Esophagus squamous epithelium (tissue), 5 donors: Measurements from ENCODE around the gene MX1. TPM values are rescaled to one million over a fixed set of nuclear protein-coding genes. Genes with fewer than 3 reads are reported as not detected.

Experiments
- DNase-seq: peaks from one replicate; lab custom pipeline; 2025; lab: John Stamatoyannopoulos, UW
- H3K27ac ChIP-seq, 4 donors: fragments of 200-600 bp; sonication (generic); one replicate each; pipeline ENCODE4 v1.5.1; 2016 to 2019; ENCODE audit warnings: mild to moderate bottlenecking in 1 of 4
- H3K27me3 ChIP-seq, 4 donors: fragments of 200-600 bp; sonication (generic); 1 replicate in 3 of 4; 2 replicates in 1 of 4; pipeline versions ENCODE4 v1.5.1 to v1.6.0; 2017 to 2021; ENCODE audit warnings: antibody characterized with exemption in 1 of 4
- H3K36me3 ChIP-seq, 3 donors: fragments of 200-600 bp; sonication (generic); one replicate each; pipeline ENCODE4 v1.5.1; 2016 to 2019
- H3K4me1 ChIP-seq, 3 donors: fragments of 200-600 bp; sonication (generic); one replicate each; pipeline ENCODE4 v1.5.1; 2017 to 2019
- H3K4me3 ChIP-seq, 4 donors: fragments of 200-600 bp; sonication (generic); 1 replicate in 3 of 4; 2 replicates in 1 of 4; pipeline ENCODE4 v1.5.1; 2016 to 2019; ENCODE audit warnings: mild to moderate bottlenecking in 2 of 4, moderate library complexity in 1 of 4
- H3K9me3 ChIP-seq, 3 donors: fragments of 200-600 bp; sonication (generic); one replicate each; pipeline ENCODE4 v1.5.1; 2016 to 2019
- CTCF ChIP-seq, 6 experiments: fragments of 450-650 bp in 4 of 6; fragments of 200-600 bp in 2 of 6; sonication (generic) in 2 of 6; IDR thresholded peaks; one replicate each; pipeline ENCODE4 v1.5.1; 2016 to 2019; ENCODE audit warnings: antibody characterized with exemption in 6 of 6, mild to moderate bottlenecking in 4 of 6, moderate library complexity in 4 of 6
- POLR2A ChIP-seq, 4 donors: fragments of 450-650 bp; IDR thresholded peaks; one replicate each; pipeline ENCODE4 v1.6.1; 2017; ENCODE audit warnings: antibody characterized with exemption in 4 of 4, mild to moderate bottlenecking in 4 of 4, moderate library complexity in 3 of 4
- WGBS, 2 donors: methylation state at CpG; one replicate each; pipeline ENCODE4 v1.1.5; 2018; 5-methylcytosine and 5-hydroxymethylcytosine counted together
- intact Hi-C: fragments of 100-400 bp; cut with DNase I; formaldehyde crosslinking; loops from one replicate; pipeline ENCODE4 v1.15.0; 2022
- total RNA-seq, 4 donors: library from RNA; depleted of rRNA; stranded (reverse); fragments of >200 nt; gene quantifications; one replicate each; pipeline ENCODE4 v1.1.0, GENCODE V29; 2016
- donor health status: DM: yes; HTN: yes; CAD: no.

Gene MX1
- total RNA-seq, 4 donors from 2014 or later: 29.7 to 90.2 (median 40.9) TPM

GRCh38 chr21:41405321-41405720, 20.7 kb upstream of the MX1 start:
- intact Hi-C loops: no loop called here
- Histone ChIP-seq H3K4me3 (no peak overlapping the region), H3K27ac (no peak overlapping the region), H3K27me3 (no peaks in the 10 kb centered on the region), H3K9me3 (no peaks in the 10 kb centered on the region), H3K4me1 (peaks cover 0 to 19% (median 0%) of the 10 kb centered on the region in 3 donors), H3K36me3 (peaks cover 0 to 91% (median 0%) of the 10 kb centered on the region in 3 donors)
- DNase-seq: no peak
- 95 to 98% methylated on average over 4 of the region's 4 CpGs for WGBS, 2 donors
- TF ChIP-seq CTCF (IDR thresholded peaks at IDR 0.05) (no peak), POLR2A (IDR thresholded peaks at IDR 0.05) (no peak)

- Histone ChIP-seq H3K36me3 (peaks cover 0 to 81% (median 0%) of the 10 kb centered on the region in 3 donors), H3K4me3 (no peak overlapping the region), H3K9me3 (no peaks in the 10 kb centered on the region), H3K27ac (no peak overlapping the region), H3K27me3 (no peaks in the 10 kb centered on the region), H3K4me1 (peaks cover 0 to 29% (median 6%) of the 10 kb centered on the region in 3 donors)
- TF ChIP-seq POLR2A (IDR thresholded peaks at IDR 0.05) (no peak), CTCF (IDR thresholded peaks at IDR 0.05) (no peak)
- WGBS, 2 donors: 73 to 77% methylated on average over 6 of the region's 6 CpGs
- DNase-seq: no peak
- intact Hi-C loops: no loop called here
These were observed 19.7 kb upstream of the MX1 start for GRCh38 chr21:41406340-41406739.

- WGBS, 2 donors: 92 to 96% methylated on average over 20 to 24 of the region's 24 CpGs
- Histone ChIP-seq H3K27me3 (no peaks in the 10 kb centered on the region), H3K36me3 (peaks cover 0 to 67% (median 0%) of the 10 kb centered on the region in 3 donors)
These were observed 18.2 kb upstream of the MX1 start for GRCh38 chr21:41407541-41408460.

GRCh38 chr21:41410361-41410760, 15.7 kb upstream of the MX1 start:
- H3K36me3 ChIP-seq: peaks cover 0 to 42% (median 0%) of the 10 kb centered on the region in 3 donors
- H3K27ac ChIP-seq: peak overlapping the region; percentile 74 to 85 (median 82)
- intact Hi-C loops: no loop called here
- DNase-seq: no peak
- 85 to 90% methylated on average over 1 of the region's 1 CpG for WGBS, 2 donors
- no peak overlapping the region for H3K4me3 ChIP-seq
- no peaks in the 10 kb centered on the region for H3K9me3 ChIP-seq
- peaks cover 9 to 41% (median 14%) of the 10 kb centered on the region in 3 donors for H3K4me1 ChIP-seq
- no peaks in the 10 kb centered on the region for H3K27me3 ChIP-seq
- TF ChIP-seq CTCF (IDR thresholded peaks at IDR 0.05) (no peak), POLR2A (IDR thresholded peaks at IDR 0.05) (no peak)

More at GRCh38 chr21:41407541-41408460, 18.2 kb upstream of the MX1 start:
- Histone ChIP-seq H3K4me3 (no peak overlapping the region), H3K27ac (peak overlapping the region in 1 of 4 donors; percentile 23), H3K9me3 (no peaks in the 10 kb centered on the region), H3K4me1 (peaks cover 9 to 41% (median 14%) of the 10 kb centered on the region in 3 donors)
- no peak for DNase-seq
- no peak for TF ChIP-seq POLR2A (IDR thresholded peaks at IDR 0.05)
- no peak for TF ChIP-seq CTCF (IDR thresholded peaks at IDR 0.05)
- intact Hi-C loops: no loop called here
